ENCODE results near the gene LTBP3. TPM values are rescaled to one million over a fixed set of nuclear protein-coding genes. Genes with fewer than 3 reads are reported as not detected.
A peak's percentile ranks its signal among the peaks of the same experiment; 100 is the strongest.

LTBP3 gene
- total and polyA plus RNA-seq, 2 of the 13 experiments (the other 11 are each of a cell fraction or from before 2014, with no cell fraction given), result 12.2 to 68.1 TPM

DNA sequence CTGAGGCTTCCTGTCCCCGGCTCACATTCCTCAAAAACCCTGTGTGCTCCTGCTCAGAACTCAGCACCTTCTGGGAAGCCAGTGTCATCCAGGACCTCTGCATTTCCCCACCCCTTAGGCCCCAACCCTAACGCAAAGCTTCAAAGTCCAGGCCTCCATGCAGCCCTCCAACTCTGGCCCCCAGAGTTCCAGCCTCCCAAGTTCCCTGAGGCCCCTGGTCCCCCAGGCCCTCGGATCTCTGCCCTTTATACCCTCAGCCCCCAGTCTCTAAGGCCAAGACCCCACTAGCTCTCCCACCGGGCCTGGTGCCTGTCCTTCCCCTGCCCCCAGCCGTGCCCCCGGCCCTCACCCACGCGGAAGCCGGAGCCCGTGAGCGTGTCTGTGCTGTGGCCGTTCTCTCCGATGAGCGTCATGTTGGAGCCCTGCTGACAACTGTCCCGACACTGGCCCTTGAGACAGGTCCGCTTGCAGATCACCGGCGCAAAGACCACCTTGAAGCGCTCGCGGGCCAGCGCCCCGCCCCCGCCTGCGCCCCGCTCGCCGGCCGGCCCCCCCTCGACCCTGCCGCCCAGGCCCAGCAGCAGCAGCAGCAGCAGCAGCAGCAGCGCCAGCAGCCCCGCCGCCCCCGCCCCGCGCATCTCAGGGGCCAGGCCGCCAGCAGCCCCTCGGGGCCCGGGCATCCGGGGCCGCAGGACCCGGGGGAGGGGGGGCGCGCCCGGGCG lies 718 bp downstream of the LTBP3 start (continued):
- TF ChIP-seq NFE2L2 (IDR thresholded peaks at IDR 0.05; ENCODE audit: low read length) (no peak), ZNF205 (CRISPR knock-in tag; IDR thresholded peaks at IDR 0.05) (peak; percentile 53; the same call in 1 of the 2 replicates), THAP11 (CRISPR knock-in tag; IDR thresholded peaks at IDR 0.05) (peak; percentile 44; the same call in 1 of the 2 replicates), SOX5 (CRISPR knock-in tag; IDR thresholded peaks at IDR 0.05; ENCODE audit: borderline replicate concordance) (peak; percentile 23; the same call in 1 of the 2 replicates), HDAC1 (CRISPR knock-in tag; IDR thresholded peaks at IDR 0.05) (peak; percentile 56), SP140L (CRISPR knock-in tag; IDR thresholded peaks at IDR 0.05; ENCODE audit: borderline replicate concordance) (no peak), NR1H2 (CRISPR knock-in tag; IDR thresholded peaks at IDR 0.05; ENCODE audit: borderline replicate concordance, low read depth) (no peak), ZMYM4 (CRISPR knock-in tag; IDR thresholded peaks at IDR 0.05) (peak; percentile 22; the same call in 1 of the 2 replicates), YEATS2 (CRISPR knock-in tag; IDR thresholded peaks at IDR 0.05; ENCODE audit: borderline replicate concordance) (0 out of 2 replicates have a peak, but pooled peaks have one; percentile 31), JUNB (CRISPR knock-in tag; IDR thresholded peaks at IDR 0.05; ENCODE audit: borderline replicate concordance) (no peak), RBFOX2 (IDR thresholded peaks at IDR 0.05; ENCODE audit: low read depth, low read length) (peak; percentile 35; the same call in 1 of the 2 replicates), ZNF605 (CRISPR knock-in tag; IDR thresholded peaks at IDR 0.05) (peak; percentile 70; the same call in 1 of the 2 replicates), LCORL (IDR thresholded peaks at IDR 0.05) (no peak), LCORL (CRISPR knock-in tag; IDR thresholded peaks at IDR 0.05) (peak; percentile 36; the same call in 1 of the 2 replicates)
- TF ChIP-seq, protein P1, sequence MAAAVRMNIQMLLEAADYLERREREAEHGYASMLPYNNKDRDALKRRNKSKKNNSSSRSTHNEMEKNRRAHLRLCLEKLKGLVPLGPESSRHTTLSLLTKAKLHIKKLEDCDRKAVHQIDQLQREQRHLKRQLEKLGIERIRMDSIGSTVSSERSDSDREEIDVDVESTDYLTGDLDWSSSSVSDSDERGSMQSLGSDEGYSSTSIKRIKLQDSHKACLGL (CRISPR knock-in tag; IDR thresholded peaks at IDR 0.05), result 0 out of 2 replicates have a peak, but pooled peaks have one; percentile 23
- TF ChIP-seq, protein P2, sequence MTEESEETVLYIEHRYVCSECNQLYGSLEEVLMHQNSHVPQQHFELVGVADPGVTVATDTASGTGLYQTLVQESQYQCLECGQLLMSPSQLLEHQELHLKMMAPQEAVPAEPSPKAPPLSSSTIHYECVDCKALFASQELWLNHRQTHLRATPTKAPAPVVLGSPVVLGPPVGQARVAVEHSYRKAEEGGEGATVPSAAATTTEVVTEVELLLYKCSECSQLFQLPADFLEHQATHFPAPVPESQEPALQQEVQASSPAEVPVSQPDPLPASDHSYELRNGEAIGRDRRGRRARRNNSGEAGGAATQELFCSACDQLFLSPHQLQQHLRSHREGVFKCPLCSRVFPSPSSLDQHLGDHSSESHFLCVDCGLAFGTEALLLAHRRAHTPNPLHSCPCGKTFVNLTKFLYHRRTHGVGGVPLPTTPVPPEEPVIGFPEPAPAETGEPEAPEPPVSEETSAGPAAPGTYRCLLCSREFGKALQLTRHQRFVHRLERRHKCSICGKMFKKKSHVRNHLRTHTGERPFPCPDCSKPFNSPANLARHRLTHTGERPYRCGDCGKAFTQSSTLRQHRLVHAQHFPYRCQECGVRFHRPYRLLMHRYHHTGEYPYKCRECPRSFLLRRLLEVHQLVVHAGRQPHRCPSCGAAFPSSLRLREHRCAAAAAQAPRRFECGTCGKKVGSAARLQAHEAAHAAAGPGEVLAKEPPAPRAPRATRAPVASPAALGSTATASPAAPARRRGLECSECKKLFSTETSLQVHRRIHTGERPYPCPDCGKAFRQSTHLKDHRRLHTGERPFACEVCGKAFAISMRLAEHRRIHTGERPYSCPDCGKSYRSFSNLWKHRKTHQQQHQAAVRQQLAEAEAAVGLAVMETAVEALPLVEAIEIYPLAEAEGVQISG (CRISPR knock-in tag; IDR thresholded peaks at IDR 0.05), result peak; percentile 45
- TF ChIP-seq, protein P3, sequence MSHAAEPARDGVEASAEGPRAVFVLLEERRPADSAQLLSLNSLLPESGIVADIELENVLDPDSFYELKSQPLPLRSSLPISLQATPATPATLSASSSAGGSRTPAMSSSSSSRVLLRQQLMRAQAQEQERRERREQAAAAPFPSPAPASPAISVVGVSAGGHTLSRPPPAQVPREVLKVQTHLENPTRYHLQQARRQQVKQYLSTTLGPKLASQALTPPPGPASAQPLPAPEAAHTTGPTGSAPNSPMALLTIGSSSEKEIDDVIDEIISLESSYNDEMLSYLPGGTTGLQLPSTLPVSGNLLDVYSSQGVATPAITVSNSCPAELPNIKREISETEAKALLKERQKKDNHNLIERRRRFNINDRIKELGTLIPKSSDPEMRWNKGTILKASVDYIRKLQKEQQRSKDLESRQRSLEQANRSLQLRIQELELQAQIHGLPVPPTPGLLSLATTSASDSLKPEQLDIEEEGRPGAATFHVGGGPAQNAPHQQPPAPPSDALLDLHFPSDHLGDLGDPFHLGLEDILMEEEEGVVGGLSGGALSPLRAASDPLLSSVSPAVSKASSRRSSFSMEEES (CRISPR knock-in tag; IDR thresholded peaks at IDR 0.05), result peak; percentile 28; the same call in 1 of the 2 replicates
- TF ChIP-seq, protein P4, sequence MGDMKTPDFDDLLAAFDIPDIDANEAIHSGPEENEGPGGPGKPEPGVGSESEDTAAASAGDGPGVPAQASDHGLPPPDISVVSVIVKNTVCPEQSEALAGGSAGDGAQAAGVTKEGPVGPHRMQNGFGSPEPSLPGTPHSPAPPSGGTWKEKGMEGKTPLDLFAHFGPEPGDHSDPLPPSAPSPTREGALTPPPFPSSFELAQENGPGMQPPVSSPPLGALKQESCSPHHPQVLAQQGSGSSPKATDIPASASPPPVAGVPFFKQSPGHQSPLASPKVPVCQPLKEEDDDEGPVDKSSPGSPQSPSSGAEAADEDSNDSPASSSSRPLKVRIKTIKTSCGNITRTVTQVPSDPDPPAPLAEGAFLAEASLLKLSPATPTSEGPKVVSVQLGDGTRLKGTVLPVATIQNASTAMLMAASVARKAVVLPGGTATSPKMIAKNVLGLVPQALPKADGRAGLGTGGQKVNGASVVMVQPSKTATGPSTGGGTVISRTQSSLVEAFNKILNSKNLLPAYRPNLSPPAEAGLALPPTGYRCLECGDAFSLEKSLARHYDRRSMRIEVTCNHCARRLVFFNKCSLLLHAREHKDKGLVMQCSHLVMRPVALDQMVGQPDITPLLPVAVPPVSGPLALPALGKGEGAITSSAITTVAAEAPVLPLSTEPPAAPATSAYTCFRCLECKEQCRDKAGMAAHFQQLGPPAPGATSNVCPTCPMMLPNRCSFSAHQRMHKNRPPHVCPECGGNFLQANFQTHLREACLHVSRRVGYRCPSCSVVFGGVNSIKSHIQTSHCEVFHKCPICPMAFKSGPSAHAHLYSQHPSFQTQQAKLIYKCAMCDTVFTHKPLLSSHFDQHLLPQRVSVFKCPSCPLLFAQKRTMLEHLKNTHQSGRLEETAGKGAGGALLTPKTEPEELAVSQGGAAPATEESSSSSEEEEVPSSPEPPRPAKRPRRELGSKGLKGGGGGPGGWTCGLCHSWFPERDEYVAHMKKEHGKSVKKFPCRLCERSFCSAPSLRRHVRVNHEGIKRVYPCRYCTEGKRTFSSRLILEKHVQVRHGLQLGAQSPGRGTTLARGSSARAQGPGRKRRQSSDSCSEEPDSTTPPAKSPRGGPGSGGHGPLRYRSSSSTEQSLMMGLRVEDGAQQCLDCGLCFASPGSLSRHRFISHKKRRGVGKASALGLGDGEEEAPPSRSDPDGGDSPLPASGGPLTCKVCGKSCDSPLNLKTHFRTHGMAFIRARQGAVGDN (CRISPR knock-in tag; IDR thresholded peaks at IDR 0.05), result peak; percentile 71
- TF ChIP-seq, protein P5, sequence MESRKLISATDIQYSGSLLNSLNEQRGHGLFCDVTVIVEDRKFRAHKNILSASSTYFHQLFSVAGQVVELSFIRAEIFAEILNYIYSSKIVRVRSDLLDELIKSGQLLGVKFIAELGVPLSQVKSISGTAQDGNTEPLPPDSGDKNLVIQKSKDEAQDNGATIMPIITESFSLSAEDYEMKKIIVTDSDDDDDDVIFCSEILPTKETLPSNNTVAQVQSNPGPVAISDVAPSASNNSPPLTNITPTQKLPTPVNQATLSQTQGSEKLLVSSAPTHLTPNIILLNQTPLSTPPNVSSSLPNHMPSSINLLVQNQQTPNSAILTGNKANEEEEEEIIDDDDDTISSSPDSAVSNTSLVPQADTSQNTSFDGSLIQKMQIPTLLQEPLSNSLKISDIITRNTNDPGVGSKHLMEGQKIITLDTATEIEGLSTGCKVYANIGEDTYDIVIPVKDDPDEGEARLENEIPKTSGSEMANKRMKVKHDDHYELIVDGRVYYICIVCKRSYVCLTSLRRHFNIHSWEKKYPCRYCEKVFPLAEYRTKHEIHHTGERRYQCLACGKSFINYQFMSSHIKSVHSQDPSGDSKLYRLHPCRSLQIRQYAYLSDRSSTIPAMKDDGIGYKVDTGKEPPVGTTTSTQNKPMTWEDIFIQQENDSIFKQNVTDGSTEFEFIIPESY (CRISPR knock-in tag; IDR thresholded peaks at IDR 0.05), result no peak
